GM12864 (cell line): ENCODE results near the gene TFAP2D.

Source experiments
- DNase-seq: peaks from one replicate; pipeline ENCODE4 v3.0.0-alpha.2; 2011; ENCODE audit warnings: low read depth
- H3K4me3 ChIP-seq: 2 replicates; pipeline ENCODE4 v1.5.1; 2011; ENCODE audit warnings: mild to moderate bottlenecking, low read depth, low read length, control low read depth
- CTCF ChIP-seq: IDR thresholded peaks from 2 replicates; pipeline ENCODE4 v1.5.1; 2011; ENCODE audit warnings: low read depth, mild to moderate bottlenecking, moderate library complexity, low read length, control low read depth, inconsistent platforms; ENCODE audit errors: missing control alignments

TFAP2D gene

GRCh38 chr6:50711686-50712085 is 1.6 kb upstream of the TFAP2D start:
- H3K4me3 ChIP-seq: no peak overlapping the region
- no peak for TF ChIP-seq CTCF

GRCh38 chr6:50712291-50712690 is 1.0 kb upstream of the TFAP2D start:
- TF ChIP-seq CTCF: no peak
- DNase-seq: no peak
- H3K4me3 ChIP-seq: no peak overlapping the region

More at GRCh38 chr6:50711686-50712085, 1.6 kb upstream of the TFAP2D start:
- DNase-seq: no peak

GRCh38 chr6:50713977-50714486 is 706 bp downstream of the TFAP2D start:
- DNase-seq: no peak
- no peak overlapping the region for H3K4me3 ChIP-seq
- TF ChIP-seq CTCF: no peak

GRCh38 chr6:50714487-50715379 is 1.4 kb downstream of the TFAP2D start:
- TF ChIP-seq CTCF: no peak
- no peak overlapping the region for H3K4me3 ChIP-seq
- DNase-seq: no peak

GRCh38 chr6:50716899-50717509 is 3.7 kb downstream of the TFAP2D start:
- no peak for DNase-seq
- no peak overlapping the region for H3K4me3 ChIP-seq
- no peak for TF ChIP-seq CTCF

GRCh38 chr6:50717734-50718457 is 4.6 kb downstream of the TFAP2D start:
- H3K4me3 ChIP-seq: no peak overlapping the region
- DNase-seq: no peak
- no peak for TF ChIP-seq CTCF
